Measurements from ENCODE around the gene LSM12. TPM values are rescaled to one million over a fixed set of nuclear protein-coding genes. Genes with fewer than 3 reads are reported as not detected.

LSM12 gene
- total RNA-seq (2022; extraction: Qiagen RNA extraction; ENCODE audit: low read depth) = 48.4 to 53.4 TPM (median 53.0 TPM) in 5 replicates

GRCh38 chr17:44066204-44066930 lies at the start of gene LSM12:
Gene LSM12, minus strand, starts transcription at chr17:44066671. Its CDS starts 84 bp downstream, at chr17:44066587.

GRCh38 chr17:44070455-44071197 lies 4.2 kb upstream of the LSM12 start, which contains the start of gene G6PC3:
Gene G6PC3, plus strand, starts transcription at chr17:44070735. Its CDS starts 231 bp downstream, at chr17:44070966.

GRCh38 chr17:44014437-44015172 lies 51.9 kb downstream of the LSM12 start, which contains the start of gene TMEM101:
Gene TMEM101, minus strand, starts transcription at chr17:44014963. Its CDS starts 11 bp downstream, at chr17:44014952.

GRCh38 chr17:44004077-44004760 lies 62.3 kb downstream of the LSM12 start, which contains the start of gene NAGS:
Gene NAGS, plus strand, starts transcription at chr17:44004622. Its CDS starts 42 bp downstream, at chr17:44004664.

Other genes starting within 250 kb of the LSM12 start
- gene MPP3, start 233.5 kb downstream of the LSM12 start, total RNA-seq (2022; extraction: Qiagen RNA extraction; ENCODE audit: low read depth) = 14.4 to 16.9 TPM (median 15.8 TPM) in 5 replicates
- 0.05 TPM in 1 of 5 replicates, not detected in the others for gene CD300LG, start 219.5 kb downstream of the LSM12 start, total RNA-seq (2022; extraction: Qiagen RNA extraction; ENCODE audit: low read depth)
- gene MPP2, start 159.1 kb downstream of the LSM12 start, total RNA-seq (2022; extraction: Qiagen RNA extraction; ENCODE audit: low read depth) = 1.1 to 2.1 TPM (median 1.4 TPM) in 5 replicates
- gene PPY, start 124.2 kb downstream of the LSM12 start, total RNA-seq (2022; extraction: Qiagen RNA extraction; ENCODE audit: low read depth) = not detected in 5 replicates
- gene PYY, start 112.7 kb downstream of the LSM12 start, total RNA-seq (2022; extraction: Qiagen RNA extraction; ENCODE audit: low read depth) = not detected in 5 replicates
- gene NAGS, start 62.0 kb downstream of the LSM12 start, total RNA-seq (2022; extraction: Qiagen RNA extraction; ENCODE audit: low read depth) = 0.69 to 1.5 TPM (median 1.2 TPM) in 5 replicates
- 26.3 to 30.5 TPM (median 28.1 TPM) in 5 replicates for gene TMEM101, start 51.7 kb downstream of the LSM12 start, total RNA-seq (2022; extraction: Qiagen RNA extraction; ENCODE audit: low read depth)
- gene G6PC3, start 4.1 kb upstream of the LSM12 start, total RNA-seq (2022; extraction: Qiagen RNA extraction; ENCODE audit: low read depth) = 125 to 170 TPM (median 161 TPM) in 5 replicates
- gene HDAC5, start 57.0 kb upstream of the LSM12 start, total RNA-seq (2022; extraction: Qiagen RNA extraction; ENCODE audit: low read depth) = 12.6 to 14.9 TPM (median 14.3 TPM) in 5 replicates
- 6.7 to 9.6 TPM (median 9.0 TPM) in 5 replicates for gene HROB, start 75.3 kb upstream of the LSM12 start, total RNA-seq (2022; extraction: Qiagen RNA extraction; ENCODE audit: low read depth)
- 0.12 TPM in 1 of 5 replicates, not detected in the others for gene ASB16, start 104.0 kb upstream of the LSM12 start, total RNA-seq (2022; extraction: Qiagen RNA extraction; ENCODE audit: low read depth)
- 35.6 to 45.7 TPM (median 42.6 TPM) in 5 replicates for gene TMUB2, start 120.3 kb upstream of the LSM12 start, total RNA-seq (2022; extraction: Qiagen RNA extraction; ENCODE audit: low read depth)
- gene ATXN7L3, start 133.2 kb upstream of the LSM12 start, total RNA-seq (2022; extraction: Qiagen RNA extraction; ENCODE audit: low read depth) = 55.0 to 70.4 TPM (median 67.8 TPM) in 5 replicates
- gene UBTF, start 153.0 kb upstream of the LSM12 start, total RNA-seq (2022; extraction: Qiagen RNA extraction; ENCODE audit: low read depth) = 83.2 to 90.7 TPM (median 87.2 TPM) in 5 replicates
- gene SLC4A1, start 201.5 kb upstream of the LSM12 start, total RNA-seq (2022; extraction: Qiagen RNA extraction; ENCODE audit: low read depth) = 0.03 TPM in 1 of 5 replicates, not detected in the others
- gene RUNDC3A, start 241.9 kb upstream of the LSM12 start, total RNA-seq (2022; extraction: Qiagen RNA extraction; ENCODE audit: low read depth) = 0.39 to 1.3 TPM (median 0.80 TPM) in 5 replicates

Data from A549 treated with GW870086 at 1 μM for 4 hours (cell line).